ENCODE results near the gene ZNF688. TPM values are rescaled to one million over a fixed set of nuclear protein-coding genes. Genes with fewer than 3 reads are reported as not detected.

Gene ZNF688
- total and polyA plus RNA-seq, 8 donors, result 7.6 to 26.4 (median 10.4) TPM

GRCh38 chr16:30521476-30521872 lies 50.0 kb downstream of the ZNF688 start:
- FAIRE-seq (no peak), DNase-seq (no peak), ATAC-seq (no peak)
- H3K27ac ChIP-seq, result no peak overlapping the region
- H3K4me1 ChIP-seq, result peaks cover 0 to 3% (median 0%) of the 10 kb centered on the region in 3 donors
- no peaks in the 10 kb centered on the region for H3K36me3 ChIP-seq
- TF ChIP-seq CTCF (IDR thresholded peaks at IDR 0.05), result no peak
- intact Hi-C loops (cut with DNase I), result loop anchor here in 1 of 3 donors (5.0 kb wide), 1 partner anchor 89 kb away; the partner anchor contains the start of gene DCTPP1
- H3K4me3 ChIP-seq, result no peak overlapping the region
- no peaks in the 10 kb centered on the region for H3K27me3 ChIP-seq
- no peaks in the 10 kb centered on the region for H3K9me3 ChIP-seq
- 77 to 87% methylated on average over 7 of the region's 7 CpGs for WGBS, 2 donors

Other genes with a start within 250 kb of the ZNF688 start
- gene CD2BP2, start 216.4 kb downstream of the ZNF688 start, total RNA-seq, result 10 to 100 TPM; 24.8 to 36.5 (median 29.6) TPM
- 10 to 100 TPM; 29.2 to 34.5 TPM for gene CD2BP2, start 216.4 kb downstream of the ZNF688 start, polyA plus RNA-seq
- gene TBC1D10B, start 201.2 kb downstream of the ZNF688 start, total RNA-seq, result 10 to 100 TPM; 14.5 to 23.3 (median 15.2) TPM
- 10 to 100 TPM; 26.9 to 28.2 TPM for gene TBC1D10B, start 201.2 kb downstream of the ZNF688 start, polyA plus RNA-seq
- gene MYL11, start 196.9 kb downstream of the ZNF688 start, total RNA-seq, result under 1 TPM in 3 of 6 donors, not detected in 3; 0.24 to 0.84 (median 0.38) TPM
- gene MYL11, start 196.9 kb downstream of the ZNF688 start, polyA plus RNA-seq, result under 1 TPM; 0.30 to 0.31 TPM
- 1 to 10 TPM in 5 of 6 donors, under 1 TPM in 1; 0.63 to 1.8 (median 1.2) TPM for gene SEPTIN1, start 189.2 kb downstream of the ZNF688 start, total RNA-seq
- gene SEPTIN1, start 189.2 kb downstream of the ZNF688 start, polyA plus RNA-seq, result 1 to 10 TPM; 2.1 to 3.3 TPM
- gene ZNF48, start 176.3 kb downstream of the ZNF688 start, total RNA-seq, result 1 to 10 TPM; 4.0 to 6.5 (median 4.6) TPM
- 1 to 10 TPM; 3.1 to 5.0 TPM for gene ZNF48, start 176.3 kb downstream of the ZNF688 start, polyA plus RNA-seq
- 1 to 10 TPM; 1.5 to 5.0 (median 3.1) TPM for gene ZNF771, start 164.1 kb downstream of the ZNF688 start, total RNA-seq
- 1 to 10 TPM; 3.0 to 3.8 TPM for gene ZNF771, start 164.1 kb downstream of the ZNF688 start, polyA plus RNA-seq
- gene DCTPP1, start 141.7 kb downstream of the ZNF688 start, total RNA-seq, result 10 to 100 TPM; 12.2 to 20.7 (median 16.6) TPM
- 10 to 100 TPM; 12.2 to 16.9 TPM for gene DCTPP1, start 141.7 kb downstream of the ZNF688 start, polyA plus RNA-seq
- gene SEPHS2, start 125.8 kb downstream of the ZNF688 start, total RNA-seq, result 10 to 100 TPM; 17.5 to 35.4 (median 25.4) TPM
- 10 to 100 TPM; 14.8 to 30.3 TPM for gene SEPHS2, start 125.8 kb downstream of the ZNF688 start, polyA plus RNA-seq
- 1 to 10 TPM; 1.1 to 9.1 (median 3.1) TPM for gene ITGAL, start 99.0 kb downstream of the ZNF688 start, total RNA-seq
- gene ITGAL, start 99.0 kb downstream of the ZNF688 start, polyA plus RNA-seq, result 1 to 10 TPM in 1 of 2 donors, under 1 TPM in 1; 0.54 to 1.0 TPM
- 10 to 100 TPM; 11.7 to 21.3 (median 13.5) TPM for gene ZNF768, start 45.1 kb downstream of the ZNF688 start, total RNA-seq
- gene ZNF768, start 45.1 kb downstream of the ZNF688 start, polyA plus RNA-seq, result 10 to 100 TPM; 26.7 to 31.4 TPM
- 1 to 10 TPM; 2.7 to 6.0 (median 4.5) TPM for gene ZNF747, start 36.9 kb downstream of the ZNF688 start, total RNA-seq
- gene ZNF747, start 36.9 kb downstream of the ZNF688 start, polyA plus RNA-seq, result 1 to 10 TPM; 5.5 to 6.9 TPM
- 1 to 10 TPM; 3.1 to 5.6 (median 4.0) TPM for gene ZNF764, start 13.3 kb downstream of the ZNF688 start, total RNA-seq
- 1 to 10 TPM; 4.8 to 5.4 TPM for gene ZNF764, start 13.3 kb downstream of the ZNF688 start, polyA plus RNA-seq
- 10 to 100 TPM in 1 of 6 donors, 1 to 10 TPM in 5; 7.1 to 12.1 (median 8.1) TPM for gene ZNF785, start 14.0 kb upstream of the ZNF688 start, total RNA-seq
- gene ZNF785, start 14.0 kb upstream of the ZNF688 start, polyA plus RNA-seq, result 1 to 10 TPM; 6.3 to 8.4 TPM
- 1 to 10 TPM; 4.2 to 6.1 (median 5.4) TPM for gene ZNF689, start 38.7 kb upstream of the ZNF688 start, total RNA-seq
- gene ZNF689, start 38.7 kb upstream of the ZNF688 start, polyA plus RNA-seq, result 1 to 10 TPM; 2.9 to 4.4 TPM
- gene PRR14, start 79.2 kb upstream of the ZNF688 start, total RNA-seq, result 10 to 100 TPM; 23.5 to 44.8 (median 26.8) TPM
- 100 to 1,000 TPM; 120 to 164 TPM for gene PRR14, start 79.2 kb upstream of the ZNF688 start, polyA plus RNA-seq
- gene FBRS, start 86.7 kb upstream of the ZNF688 start, total RNA-seq, result 10 to 100 TPM; 16.1 to 40.4 (median 21.9) TPM
- gene FBRS, start 86.7 kb upstream of the ZNF688 start, polyA plus RNA-seq, result 10 to 100 TPM; 47.0 to 60.0 TPM
- 10 to 100 TPM; 21.3 to 39.6 (median 27.4) TPM for gene SRCAP, start 127.5 kb upstream of the ZNF688 start, total RNA-seq
- gene SRCAP, start 127.5 kb upstream of the ZNF688 start, polyA plus RNA-seq, result 10 to 100 TPM in 1 of 2 donors, 1 to 10 TPM in 1; 7.5 to 34.0 TPM
- 10 to 100 TPM in 3 of 6 donors, 1 to 10 TPM in 3; 7.9 to 15.7 (median 9.5) TPM for gene PHKG2, start 176.7 kb upstream of the ZNF688 start, total RNA-seq
- gene PHKG2, start 176.7 kb upstream of the ZNF688 start, polyA plus RNA-seq, result 10 to 100 TPM; 42.1 to 42.3 TPM
- gene CFAP119, start 190.3 kb upstream of the ZNF688 start, total RNA-seq, result 1 to 10 TPM; 1.7 to 5.7 (median 3.0) TPM
- gene CFAP119, start 190.3 kb upstream of the ZNF688 start, polyA plus RNA-seq, result 10 to 100 TPM; 21.4 to 32.1 TPM
- gene RNF40, start 190.6 kb upstream of the ZNF688 start, total RNA-seq, result 10 to 100 TPM; 37.7 to 66.6 (median 40.6) TPM
- gene RNF40, start 190.6 kb upstream of the ZNF688 start, polyA plus RNA-seq, result 10 to 100 TPM; 65.3 to 68.4 TPM
- gene ZNF629, start 215.5 kb upstream of the ZNF688 start, total RNA-seq, result 1 to 10 TPM; 4.5 to 8.6 (median 6.2) TPM
- gene ZNF629, start 215.5 kb upstream of the ZNF688 start, polyA plus RNA-seq, result 1 to 10 TPM; 5.8 to 6.3 TPM